CD1c-positive myeloid dendritic cell (primary cell): ENCODE results near the gene ACTMAP.

Experiments used
- DNase-seq: peaks from one replicate; pipeline ENCODE4 v3.0.0-alpha.2; 2016; ENCODE audit errors: extremely low spot score

The ACTMAP gene

DNA sequence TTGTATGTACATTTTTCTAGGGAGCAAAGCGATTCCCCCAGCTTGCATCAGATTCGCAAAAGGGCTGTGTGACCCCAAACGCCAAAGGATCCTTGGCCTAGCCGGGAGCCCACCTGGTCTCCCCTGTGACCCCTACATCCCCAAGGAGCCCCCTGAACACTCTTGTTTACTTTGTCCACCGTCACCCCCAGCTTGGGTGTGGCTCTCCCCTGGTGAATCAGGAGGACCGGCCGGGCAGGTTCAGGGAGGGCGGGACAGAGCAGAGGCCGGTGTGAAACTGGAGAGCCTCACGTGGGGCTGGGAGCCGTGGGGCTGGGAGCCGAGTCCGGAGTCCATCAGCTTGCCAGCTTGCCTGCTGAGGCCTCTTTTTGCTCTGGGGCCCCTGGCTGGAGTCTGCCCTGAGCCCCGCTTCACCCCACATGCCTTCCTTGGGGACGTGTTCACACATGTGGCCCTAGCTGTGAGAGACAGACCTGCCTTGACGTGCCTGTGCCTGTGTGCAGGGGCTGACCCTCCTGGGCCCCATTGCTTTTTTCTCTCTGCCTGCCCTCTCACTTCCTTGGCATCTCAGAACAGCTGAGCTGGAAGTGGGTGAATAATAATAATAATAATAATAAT is 31.4 kb downstream of the ACTMAP start:
- no peak for DNase-seq

DNA sequence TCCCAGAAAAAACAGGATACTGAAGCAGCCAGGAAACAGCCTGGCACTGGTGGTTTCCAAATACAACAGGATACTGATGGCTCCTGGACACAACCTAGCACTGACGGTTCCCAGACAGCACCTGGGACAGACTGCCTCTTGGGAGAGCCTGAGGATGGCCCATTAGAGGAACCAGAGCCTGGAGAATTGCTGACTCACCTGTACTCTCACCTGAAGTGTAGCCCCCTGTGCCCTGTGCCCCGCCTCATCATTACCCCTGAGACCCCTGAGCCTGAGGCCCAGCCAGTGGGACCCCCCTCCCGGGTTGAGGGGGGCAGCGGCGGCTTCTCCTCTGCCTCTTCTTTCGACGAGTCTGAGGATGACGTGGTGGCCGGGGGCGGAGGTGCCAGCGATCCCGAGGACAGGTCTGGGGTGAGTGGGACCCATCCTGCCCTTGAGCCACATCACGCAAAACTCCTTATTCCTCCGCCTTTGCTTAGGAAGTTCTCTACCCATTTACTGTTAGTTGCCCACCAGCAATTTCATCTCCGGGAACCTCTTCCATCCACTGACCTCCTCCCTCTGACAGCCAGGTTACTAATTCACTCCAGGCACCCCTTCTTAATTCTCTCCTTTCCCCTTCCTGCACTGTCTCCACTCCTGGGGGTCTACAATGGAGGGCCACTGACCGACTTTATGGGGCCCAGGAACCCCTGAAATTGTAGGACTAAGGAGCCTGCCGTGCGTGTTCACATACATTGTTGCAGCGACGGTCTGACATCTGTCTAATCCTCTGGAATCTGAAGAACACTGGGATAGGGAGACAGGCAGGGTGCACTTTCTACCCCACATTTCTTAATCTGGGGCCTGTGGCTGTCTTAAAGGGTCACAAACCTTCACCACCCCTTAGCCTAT is 32.1 kb downstream of the ACTMAP start:
- no peak for DNase-seq

DNA sequence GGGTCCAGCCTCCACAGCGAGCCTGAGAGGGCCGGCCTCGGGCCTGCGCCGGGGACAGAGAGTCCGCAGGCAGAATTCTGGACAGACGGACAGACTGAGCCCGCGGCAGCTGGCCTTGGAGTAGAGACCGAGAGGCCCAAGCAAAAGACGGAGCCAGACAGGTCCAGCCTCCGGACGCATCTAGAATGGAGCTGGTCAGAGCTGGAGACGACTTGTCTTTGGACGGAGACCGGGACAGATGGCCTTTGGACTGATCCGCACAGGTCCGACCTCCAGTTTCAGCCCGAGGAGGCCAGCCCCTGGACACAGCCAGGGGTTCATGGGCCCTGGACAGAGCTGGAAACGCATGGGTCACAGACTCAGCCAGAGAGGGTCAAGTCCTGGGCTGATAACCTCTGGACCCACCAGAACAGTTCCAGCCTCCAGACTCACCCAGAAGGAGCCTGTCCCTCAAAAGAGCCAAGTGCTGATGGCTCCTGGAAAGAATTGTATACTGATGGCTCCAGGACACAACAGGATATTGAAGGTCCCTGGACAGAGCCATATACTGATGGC is 32.9 kb downstream of the ACTMAP start:
- DNase-seq: no peak

DNA sequence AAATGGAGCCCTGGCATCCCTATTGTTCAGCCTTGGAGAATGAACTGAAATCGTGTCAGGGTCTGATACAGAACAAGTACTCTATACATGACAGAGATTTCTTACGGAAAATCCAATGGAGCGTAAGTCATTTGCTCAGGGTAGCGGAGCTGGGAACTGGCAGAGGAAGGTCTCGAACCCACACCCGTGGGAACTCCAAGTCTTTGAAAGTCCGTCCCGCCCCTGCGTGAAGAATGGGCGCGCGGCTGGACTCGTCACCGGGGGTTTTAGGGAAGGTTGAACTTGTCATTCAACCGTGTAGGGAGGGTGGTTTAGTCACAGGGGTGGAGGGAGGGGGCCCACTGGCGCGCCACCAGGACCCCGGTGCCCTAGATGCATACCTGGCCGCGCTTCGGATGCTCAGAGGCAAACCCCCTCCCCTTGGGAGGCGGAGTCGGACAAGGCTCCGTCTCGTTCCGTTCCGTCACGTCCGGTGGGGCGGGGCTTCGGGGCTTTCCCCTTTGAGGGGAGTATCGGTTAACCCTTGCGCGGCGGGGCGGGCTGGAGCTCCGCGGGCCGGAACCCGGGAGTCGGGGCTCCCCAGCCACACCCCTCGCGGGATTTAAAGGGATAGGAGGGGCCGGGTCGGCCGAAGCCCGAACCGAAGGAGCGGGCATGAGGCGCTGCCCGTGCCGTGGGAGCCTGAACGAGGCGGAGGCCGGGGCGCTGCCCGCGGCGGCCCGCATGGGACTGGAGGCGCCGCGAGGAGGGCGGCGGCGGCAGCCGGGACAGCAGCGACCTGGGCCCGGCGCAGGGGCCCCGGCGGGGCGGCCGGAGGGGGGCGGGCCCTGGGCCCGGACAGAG is 33.6 kb downstream of the ACTMAP start, which contains the start of the genes COQ8B and ITPKC:
Gene COQ8B, minus strand, starts transcription at position 405 of the 843 bp plus-strand sequence. CDS start 2,254 bp downstream, outside the sequence.
Gene ITPKC, plus strand, starts transcription at position 631 of the 843 bp plus-strand sequence. Its CDS starts 24 bp downstream, at position 655.
- DNase-seq: peak; percentile 98

DNA sequence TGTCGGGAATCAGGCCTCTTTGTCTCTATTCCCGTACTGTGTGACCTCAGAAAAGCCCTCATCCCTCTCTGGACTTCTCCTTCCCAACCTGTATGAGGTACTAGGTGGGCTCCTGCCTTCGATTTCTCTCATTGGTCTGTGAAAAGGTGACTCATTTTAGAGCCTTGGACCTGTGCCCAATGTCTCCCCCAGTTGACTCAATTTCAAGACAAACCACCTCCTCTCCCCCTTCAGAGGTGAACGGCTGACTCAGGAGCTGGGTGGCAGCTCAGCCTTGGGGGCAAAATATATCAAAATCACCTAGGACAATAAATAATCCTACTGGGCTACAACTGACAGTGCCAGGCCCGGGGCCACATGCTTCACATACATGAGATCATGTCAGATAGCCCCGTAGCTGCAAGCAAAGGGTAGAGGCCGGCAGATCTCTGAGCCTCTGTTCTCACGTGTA is 34.2 kb downstream of the ACTMAP start:
- peak; percentile 39 for DNase-seq

DNA sequence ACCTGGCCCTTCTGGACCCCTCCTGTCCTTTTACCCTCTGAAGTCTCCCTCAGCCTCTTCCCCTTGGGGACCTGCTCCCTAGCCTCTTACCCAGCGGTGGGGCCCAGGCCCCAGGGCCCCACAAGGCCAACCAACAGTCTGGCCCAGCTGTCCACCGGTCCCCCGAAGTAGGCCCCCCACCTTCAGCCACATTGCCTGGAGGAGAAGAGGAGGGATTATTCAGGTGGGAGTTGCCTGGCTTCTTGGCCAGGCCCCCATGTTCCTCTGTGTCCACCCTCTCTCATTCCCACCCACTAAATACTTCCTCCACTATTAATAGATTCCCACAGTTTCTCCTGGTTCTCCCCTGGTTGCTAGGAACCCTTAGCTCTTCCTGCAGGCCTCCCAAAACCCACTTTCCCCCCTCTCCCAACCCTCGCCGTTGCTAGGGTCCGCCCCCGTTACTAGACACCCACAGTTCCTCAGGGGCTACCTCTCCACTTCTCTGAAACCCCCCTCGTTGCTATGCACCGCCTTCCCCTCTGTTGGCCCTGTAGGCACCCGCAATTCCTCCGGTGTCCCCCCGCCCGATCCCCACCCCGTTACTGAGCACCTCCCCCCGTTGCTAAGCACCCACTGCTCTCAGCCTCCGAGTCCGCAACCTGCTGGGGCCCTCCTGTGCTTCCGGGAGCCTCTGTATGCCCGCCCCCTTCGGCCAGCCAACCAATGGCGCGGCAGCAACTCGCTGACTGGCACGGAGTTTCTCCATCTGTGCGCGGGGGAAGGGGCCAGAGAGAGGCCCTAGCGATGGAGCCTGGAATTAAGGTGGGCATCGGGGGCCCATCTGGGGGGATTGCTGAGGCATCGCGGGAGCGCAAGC is 35.6 kb downstream of the ACTMAP start:
- DNase-seq: peak; percentile 91

DNA sequence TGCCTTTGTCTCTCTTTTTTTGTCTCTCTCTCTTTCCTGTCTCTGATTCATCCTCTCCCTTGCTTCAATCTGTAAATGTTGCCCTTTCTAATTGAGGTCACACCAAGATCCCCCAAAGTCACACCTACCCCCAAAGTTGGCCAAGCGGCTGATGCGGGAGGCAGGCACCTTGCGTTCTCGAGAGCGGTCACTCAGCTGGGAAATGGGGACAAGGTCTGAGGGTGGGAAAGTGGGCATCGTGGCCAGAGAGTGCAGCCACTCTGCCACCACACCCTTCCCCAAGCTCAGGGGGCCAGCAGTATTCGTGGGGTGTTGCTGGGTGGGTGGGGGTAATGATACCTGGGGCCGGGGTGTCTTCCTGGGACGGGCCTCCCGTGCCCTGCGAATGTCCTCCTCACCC is 36.3 kb downstream of the ACTMAP start:
- DNase-seq: no peak

DNA sequence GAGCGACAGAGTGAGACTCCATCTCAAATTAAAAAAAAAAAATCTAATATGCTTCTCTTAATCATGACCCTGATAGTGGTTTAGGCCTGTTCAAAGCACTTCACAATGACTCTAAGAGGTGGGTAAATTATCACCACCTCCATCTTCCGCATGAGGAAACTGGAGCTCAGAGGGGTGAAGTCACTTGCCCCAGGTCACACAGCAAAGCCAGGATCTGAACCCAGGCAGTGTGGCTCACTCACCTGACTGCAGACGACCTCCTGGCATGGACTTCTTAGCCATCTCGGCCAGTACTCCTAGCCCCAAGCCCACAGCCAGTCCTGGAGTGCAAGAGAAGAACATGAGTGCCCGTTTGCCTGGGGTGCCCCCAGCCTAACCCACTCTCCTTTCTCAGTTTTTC is 40.5 kb downstream of the ACTMAP start:
- no peak for DNase-seq

DNA sequence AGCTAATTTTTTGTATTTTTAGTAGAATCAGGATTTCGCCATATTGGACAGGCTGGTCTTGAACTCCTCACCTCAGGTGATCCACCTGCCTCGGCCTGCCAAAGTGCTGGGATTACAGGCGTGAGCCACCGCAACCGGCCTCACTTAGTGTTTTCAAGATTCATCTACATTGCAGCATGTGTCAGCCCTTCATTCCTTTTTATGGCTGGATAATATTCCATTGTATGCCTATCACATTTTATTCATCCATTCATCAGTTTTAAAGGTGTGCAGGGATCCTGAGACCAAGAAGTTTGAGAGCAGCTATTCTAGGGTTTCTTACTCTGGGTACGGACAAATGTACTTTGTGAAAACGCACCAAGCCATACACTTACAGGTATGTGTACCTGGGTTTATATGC is 42.7 kb downstream of the ACTMAP start:
- DNase-seq: no peak

DNA sequence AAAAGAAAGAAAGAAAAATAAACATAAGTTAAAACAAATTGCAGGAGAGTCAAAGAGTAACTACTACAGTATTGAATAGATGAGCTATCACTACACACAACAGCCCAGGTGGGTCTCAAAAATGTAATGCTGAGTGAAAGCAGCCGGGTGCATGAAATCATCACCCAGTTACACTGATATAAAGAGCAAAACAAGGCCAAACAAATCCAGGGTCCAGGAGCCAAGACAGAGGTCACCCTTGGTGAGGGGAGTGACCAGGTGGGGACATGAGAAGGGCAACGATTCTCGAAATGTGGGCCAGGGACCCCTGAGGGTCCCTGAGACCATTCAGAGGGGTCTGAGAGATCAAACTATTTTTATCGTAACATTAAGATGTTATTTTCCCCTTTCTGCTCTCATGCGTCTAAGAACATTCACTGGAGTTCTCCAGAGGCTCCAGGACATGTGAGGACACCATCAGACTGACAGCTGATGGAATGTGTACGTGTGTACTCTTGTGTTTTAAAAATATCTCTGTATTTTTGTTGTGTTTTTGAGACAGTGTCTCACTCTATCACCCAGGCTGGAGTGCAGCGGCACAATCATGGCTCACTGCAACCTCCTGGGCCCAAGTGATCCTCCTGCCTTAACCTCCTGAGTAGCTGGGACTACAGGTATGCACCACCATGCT is 44.2 kb downstream of the ACTMAP start:
- DNase-seq: no peak

DNA sequence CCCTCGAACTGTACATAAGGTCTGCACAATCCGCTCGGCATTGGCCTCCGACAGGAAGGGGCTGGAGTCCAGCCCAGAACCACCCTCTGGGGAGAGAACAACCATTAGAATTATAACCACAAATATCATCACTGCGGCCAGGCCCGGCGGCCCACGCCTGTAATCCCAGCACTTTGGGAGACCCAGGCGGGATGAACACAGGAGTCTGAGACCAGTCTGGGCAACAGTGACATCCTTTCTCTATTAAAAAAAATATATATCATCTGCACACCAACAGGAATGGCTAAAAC is 45.0 kb downstream of the ACTMAP start:
- no peak for DNase-seq

DNA sequence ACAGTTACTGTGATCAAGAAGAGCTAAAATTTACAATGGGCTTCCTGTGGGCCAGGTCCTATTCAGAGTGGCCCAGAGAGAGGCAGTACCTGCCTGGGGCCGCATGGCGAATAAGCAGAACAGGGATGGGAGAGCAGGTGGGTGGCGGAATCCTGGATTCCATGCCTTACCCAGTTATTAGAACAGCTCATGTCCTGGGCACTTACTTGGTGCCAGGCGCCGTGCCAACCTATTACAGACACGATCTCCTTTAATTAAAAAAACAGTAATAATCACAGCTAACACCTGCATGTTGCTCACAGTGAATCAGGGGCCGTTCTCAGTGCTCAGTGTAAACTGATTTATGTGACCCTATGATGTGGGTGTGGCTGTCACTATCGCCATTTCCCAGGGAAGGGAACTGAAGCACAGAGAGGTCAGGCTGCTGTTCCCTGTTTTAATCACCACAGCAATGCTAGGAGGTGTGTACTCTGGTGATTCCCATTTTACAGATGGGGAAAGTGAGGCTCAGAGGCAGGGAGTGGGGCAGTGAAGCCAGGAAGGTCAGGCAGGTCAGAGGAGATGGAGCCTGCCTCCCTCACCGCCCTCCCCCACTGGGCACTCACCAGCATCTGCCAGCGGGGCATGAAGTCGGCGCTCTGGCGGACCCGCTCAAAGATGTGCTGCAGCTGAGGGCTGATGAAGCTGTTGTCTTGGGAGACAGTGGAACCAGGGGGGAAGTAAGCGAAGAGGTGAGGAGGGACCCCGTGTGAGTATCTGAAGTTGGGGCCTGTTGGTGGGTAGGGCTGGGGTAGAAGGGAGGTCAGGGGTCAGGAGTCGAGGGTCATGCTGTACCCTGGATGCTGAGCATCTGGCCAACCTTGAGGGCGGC is 45.6 kb downstream of the ACTMAP start:
- no peak for DNase-seq

DNA sequence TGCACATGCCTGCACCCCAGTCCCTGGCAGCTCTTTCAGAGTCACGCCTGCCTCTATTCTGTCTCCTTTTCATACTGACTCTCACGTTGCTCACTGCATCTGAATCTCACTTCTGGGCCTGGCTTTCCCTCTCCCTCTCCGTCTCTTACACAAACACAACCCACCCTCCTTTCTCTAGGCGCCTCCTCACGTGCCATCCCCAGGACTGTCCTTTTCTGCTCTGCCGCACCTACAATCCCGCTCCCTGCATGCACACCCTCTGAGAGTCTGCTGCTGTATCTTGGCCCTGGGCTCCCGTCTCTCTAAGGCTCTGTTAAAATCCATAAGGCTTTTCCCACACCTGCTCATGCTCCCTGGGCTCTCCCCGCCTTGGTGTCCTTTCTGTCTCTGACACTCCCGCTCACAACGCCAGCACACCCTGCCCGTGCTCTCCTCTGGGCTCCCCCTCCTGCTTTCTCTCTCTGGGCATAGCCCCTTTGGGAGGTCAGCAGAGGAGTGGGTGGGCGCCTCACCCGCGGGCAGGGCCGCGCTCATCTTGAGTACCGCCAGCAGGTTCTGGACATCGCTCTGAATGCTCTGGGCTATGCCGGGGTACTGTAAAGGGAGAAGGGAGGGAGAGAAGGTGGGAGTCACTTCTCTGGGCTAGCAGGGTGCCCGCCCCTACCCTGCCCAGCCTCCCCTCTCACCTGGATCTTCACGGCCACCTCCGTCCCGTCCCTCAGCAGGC is 47.1 kb downstream of the ACTMAP start:
- no peak for DNase-seq

DNA sequence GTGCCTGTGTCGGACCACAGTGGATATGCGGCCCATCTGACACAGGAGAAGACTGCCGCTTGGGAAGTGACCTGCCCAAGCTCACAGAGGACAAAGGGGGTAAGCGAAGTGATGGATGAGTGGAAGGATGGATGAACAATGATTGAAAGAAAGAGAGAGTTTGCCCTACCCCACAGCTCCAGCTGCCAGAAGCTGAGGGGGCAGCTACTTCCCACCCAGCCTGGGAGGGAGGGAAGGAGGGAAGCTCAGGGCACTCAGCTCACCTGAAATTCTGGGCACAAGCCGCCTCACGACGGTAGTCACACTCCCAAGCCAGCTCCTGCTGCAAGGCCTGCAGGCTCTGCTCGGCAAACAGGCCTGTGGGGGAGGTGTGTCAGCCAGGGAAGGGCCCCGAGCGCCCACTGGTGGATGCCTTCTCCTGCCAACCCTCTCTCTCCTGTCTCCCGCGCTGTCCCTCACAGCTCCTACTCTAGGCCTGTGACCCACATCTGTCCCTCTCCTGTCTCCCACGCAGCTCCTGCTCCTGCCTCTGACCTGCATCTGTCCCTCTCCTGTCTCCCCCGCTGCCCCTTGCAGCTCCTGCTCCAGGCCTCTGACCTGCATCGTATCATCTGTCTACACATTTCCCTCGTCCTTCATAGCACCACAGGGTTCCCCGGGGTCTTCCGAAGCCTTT is 47.8 kb downstream of the ACTMAP start:
- no peak for DNase-seq

DNA sequence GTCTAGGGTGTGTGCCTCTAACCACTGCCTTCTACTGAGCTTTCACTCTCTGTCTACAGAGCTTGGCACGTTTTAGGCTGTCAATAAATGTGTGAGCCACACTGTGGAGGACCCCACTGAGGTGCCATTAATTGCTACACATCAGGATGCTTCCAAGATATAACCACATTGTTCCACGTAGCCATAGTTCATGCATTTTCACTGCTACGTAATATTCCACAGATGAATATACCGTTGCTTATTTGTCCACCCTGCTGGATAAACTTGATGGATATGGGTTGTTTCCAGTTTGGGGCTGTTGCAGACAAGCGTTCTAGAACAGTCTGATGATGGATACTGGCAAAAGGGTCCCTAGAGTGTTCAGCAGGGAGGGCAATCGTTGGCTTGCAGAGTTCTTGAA is 48.5 kb downstream of the ACTMAP start:
- no peak for DNase-seq

DNA sequence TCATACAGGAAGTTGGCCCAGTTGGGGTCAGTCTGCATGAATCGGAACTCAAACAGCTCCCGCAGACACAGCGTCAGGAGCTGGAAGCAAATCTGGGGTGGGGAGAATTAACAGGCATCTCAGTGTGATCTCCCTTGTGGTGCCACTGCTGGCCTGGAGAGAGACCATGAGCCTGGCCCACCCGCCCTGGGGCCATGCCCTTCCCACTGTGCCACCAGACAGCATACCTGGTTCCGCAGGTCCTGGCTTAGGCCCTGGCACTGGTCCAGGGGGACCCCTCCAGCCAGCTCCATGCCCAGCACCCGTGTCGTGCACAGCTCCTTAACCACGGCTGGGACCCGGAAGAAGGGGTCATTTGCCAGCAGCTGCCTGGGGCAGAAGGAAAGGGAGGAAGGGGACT is 50.2 kb downstream of the ACTMAP start:
- DNase-seq: no peak

DNA sequence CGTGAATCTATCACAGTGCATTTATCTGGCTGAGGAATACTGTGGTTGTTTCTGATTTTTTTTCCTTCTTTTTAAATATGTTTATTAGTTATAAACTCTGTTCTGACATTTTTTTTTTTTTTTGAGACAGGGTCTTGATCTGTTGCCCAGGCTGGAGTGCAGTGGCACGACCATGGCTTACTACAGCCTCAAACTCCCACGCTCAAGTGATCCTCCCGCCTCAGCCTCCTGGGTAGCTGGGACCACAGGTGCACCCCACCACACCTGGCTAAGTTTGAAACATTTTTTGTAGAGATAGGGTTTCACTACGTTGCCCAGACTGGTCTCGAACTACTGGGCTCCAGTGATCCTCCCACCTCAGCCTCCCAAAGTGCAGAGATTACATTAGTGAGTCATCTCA is 53.3 kb downstream of the ACTMAP start:
- no peak for DNase-seq

DNA sequence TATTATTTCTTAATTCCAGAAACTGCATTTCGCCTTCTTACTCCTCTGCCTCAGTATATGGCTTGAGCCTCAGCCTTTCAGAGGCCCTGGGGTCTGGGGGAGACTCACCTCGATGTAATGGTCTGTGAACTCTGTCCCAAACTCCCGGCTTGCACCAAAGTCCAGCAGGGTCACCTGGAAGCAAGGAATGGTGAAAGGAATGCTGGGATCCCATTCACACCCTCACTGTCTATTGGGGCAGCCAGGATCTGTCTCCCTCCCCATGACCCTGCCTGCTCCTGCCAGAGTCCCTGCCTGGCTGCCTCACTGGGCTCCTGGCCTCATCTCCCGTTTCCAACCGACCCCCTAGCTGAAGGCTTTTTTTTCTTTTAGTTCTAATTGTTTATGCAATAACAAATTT is 54.4 kb downstream of the ACTMAP start:
- no peak for DNase-seq
